Measurements from ENCODE around the gene TLCD2. TPM values are rescaled to one million over a fixed set of nuclear protein-coding genes. Genes with fewer than 3 reads are reported as not detected.
"Not testable (repeated sequence)": the region's sequence is repeated elsewhere in the genome, so short reads cannot be mapped to it uniquely, and the experiment has no call there.

Gene TLCD2
- total RNA-seq, 1 donor, result under 0.01 TPM

DNA sequence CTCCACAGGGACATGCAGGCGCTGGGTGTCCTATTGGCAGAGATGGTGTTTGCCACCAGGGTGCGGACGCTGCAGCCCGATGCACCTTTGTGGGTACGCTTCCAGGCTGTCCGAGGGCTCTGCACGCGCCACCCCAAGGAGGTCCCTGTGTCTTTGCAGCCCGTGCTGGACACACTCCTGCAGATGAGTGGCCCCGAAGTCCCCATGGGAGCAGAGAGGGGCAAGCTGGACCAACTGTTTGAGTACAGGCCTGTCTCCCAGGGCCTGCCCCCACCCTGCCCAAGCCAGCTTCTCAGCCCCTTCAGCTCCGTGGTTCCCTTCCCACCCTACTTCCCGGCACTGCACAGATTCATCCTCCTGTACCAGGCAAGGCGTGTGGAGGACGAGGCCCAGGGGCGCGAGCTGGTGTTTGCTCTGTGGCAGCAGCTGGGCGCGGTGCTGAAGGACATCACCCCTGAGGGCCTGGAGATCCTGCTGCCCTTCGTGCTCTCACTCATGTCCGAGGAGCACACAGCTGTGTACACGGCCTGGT lies 17.1 kb upstream of the TLCD2 start:
- H3K4me1 ChIP-seq (ENCODE audit: insufficient read depth, low read length), result peaks cover 50% of the 10 kb centered on the region
- H3K27me3 ChIP-seq (ENCODE audit: insufficient read depth, low read length), result no peaks in the 10 kb centered on the region
- no peaks in the 10 kb centered on the region for H3K9me3 ChIP-seq (ENCODE audit: low read depth, low read length)

DNA sequence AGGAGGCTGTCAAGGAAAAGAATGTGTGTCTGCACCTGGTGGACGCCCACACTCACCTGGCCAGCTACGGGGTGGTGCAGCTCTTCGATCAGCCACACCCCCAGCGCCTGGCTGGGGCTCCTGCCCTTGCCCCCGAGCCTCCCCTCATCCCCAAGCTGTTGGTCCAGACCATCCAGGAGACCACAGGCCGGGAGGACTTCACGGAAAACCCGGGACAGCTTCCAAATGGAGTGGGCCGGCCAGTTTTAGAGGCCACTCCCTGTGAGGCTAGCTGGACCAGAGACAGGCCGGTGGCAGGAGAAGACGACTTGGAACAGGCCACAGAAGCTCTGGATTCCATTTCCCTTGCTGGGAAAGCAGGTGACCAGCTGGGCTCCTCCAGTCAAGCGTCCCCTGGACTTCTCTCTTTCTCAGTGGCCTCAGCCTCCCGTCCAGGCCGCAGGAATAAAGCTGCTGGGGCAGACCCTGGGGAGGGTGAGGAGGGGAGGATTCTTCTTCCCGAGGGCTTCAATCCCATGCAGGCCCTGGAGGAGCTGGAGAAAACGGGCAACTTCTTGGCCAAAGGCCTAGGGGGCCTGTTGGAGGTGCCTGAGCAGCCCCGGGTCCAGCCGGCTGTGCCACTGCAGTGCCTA lies 16.6 kb upstream of the TLCD2 start:
- Histone ChIP-seq H3K27me3 (ENCODE audit: insufficient read depth, low read length) (no peaks in the 10 kb centered on the region), H3K9me3 (ENCODE audit: low read depth, low read length) (no peaks in the 10 kb centered on the region), H3K4me3 (ENCODE audit: low read length) (no peak overlapping the region), H3K4me1 (ENCODE audit: insufficient read depth, low read length) (peaks cover 54% of the 10 kb centered on the region)

More for the DNA sequence above, 17.1 kb upstream of the TLCD2 start:
- H3K4me3 ChIP-seq (ENCODE audit: low read length), result no peak overlapping the region

DNA sequence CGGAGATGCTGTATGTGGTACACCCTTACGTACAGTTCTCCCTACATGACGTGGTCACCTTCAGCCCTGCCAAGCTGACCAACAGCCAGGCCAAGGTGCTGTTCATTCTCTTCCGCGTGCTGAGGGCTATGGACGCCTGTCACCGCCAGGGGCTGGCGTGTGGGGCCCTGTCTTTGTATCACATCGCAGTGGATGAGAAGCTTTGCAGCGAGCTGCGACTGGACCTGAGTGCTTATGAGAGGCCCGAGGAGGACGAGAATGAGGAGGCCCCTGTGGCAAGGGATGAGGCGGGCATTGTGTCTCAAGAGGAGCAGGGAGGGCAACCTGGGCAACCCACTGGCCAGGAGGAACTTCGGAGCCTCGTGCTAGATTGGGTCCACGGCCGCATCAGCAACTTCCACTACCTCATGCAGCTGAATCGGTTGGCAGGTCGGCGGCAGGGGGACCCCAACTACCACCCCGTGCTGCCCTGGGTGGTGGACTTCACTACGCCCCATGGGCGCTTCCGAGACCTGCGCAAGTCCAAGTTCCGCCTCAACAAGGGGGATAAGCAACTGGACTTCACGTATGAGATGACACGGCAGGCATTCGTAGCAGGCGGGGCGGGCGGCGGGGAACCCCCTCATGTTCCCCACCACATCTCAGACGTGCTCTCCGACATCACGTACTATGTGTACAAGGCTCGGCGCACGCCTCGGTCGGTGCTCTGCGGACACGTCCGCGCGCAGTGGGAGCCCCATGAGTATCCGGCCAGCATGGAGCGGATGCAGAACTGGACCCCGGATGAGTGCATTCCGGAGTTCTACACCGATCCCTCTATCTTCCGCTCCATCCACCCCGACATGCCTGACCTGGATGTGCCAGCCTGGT lies 15.7 kb upstream of the TLCD2 start:
- Histone ChIP-seq H3K9me3 (ENCODE audit: low read depth, low read length) (no peaks in the 10 kb centered on the region), H3K27me3 (ENCODE audit: insufficient read depth, low read length) (no peaks in the 10 kb centered on the region), H3K4me3 (ENCODE audit: low read length) (no peak overlapping the region), H3K4me1 (ENCODE audit: insufficient read depth, low read length) (peaks cover 58% of the 10 kb centered on the region)

- no peaks in the 10 kb centered on the region for H3K9me3 ChIP-seq (ENCODE audit: low read depth, low read length)
- H3K27me3 ChIP-seq (ENCODE audit: insufficient read depth, low read length), result no peaks in the 10 kb centered on the region
- H3K4me3 ChIP-seq (ENCODE audit: low read length), result peak overlapping the region; percentile 59
- peaks cover 61% of the 10 kb centered on the region for H3K4me1 ChIP-seq (ENCODE audit: insufficient read depth, low read length)
These were observed 14.9 kb upstream of the TLCD2 start for GRCh38 chr17:1724869-1725641.

- peaks cover 61% of the 10 kb centered on the region for H3K4me1 ChIP-seq (ENCODE audit: insufficient read depth, low read length)
These were observed 14.2 kb upstream of the TLCD2 start, which contains the start of gene WDR81 for GRCh38 chr17:1724351-1724868. TSS of gene WDR81 (plus strand) at chr17:1724704. CDS start at chr17:1724960, 256 bp downstream.

GRCh38 chr17:1722022-1722421 lies 11.8 kb upstream of the TLCD2 start:
- peaks cover 69% of the 10 kb centered on the region for H3K4me1 ChIP-seq (ENCODE audit: insufficient read depth, low read length)
- H3K4me3 ChIP-seq (ENCODE audit: low read length); H3K9me3 ChIP-seq (ENCODE audit: low read depth, low read length); H3K27me3 ChIP-seq (ENCODE audit: insufficient read depth, low read length): not testable (repeated sequence)

More at GRCh38 chr17:1724351-1724868, 14.2 kb upstream of the TLCD2 start, which contains the start of gene WDR81:
- H3K4me3 ChIP-seq (ENCODE audit: low read length), result peak within 1 kb of the TSS; percentile 59
- no peaks in the 10 kb centered on the region for H3K27me3 ChIP-seq (ENCODE audit: insufficient read depth, low read length)
- H3K9me3 ChIP-seq (ENCODE audit: low read depth, low read length), result no peaks in the 10 kb centered on the region

- Histone ChIP-seq H3K9me3 (ENCODE audit: low read depth, low read length) (no peaks in the 10 kb centered on the region), H3K27me3 (ENCODE audit: insufficient read depth, low read length) (no peaks in the 10 kb centered on the region), H3K4me1 (ENCODE audit: insufficient read depth, low read length) (peaks cover 60% of the 10 kb centered on the region), H3K4me3 (ENCODE audit: low read length) (no peak overlapping the region)
These were observed 10.7 kb upstream of the TLCD2 start for GRCh38 chr17:1720856-1721386.

DNA sequence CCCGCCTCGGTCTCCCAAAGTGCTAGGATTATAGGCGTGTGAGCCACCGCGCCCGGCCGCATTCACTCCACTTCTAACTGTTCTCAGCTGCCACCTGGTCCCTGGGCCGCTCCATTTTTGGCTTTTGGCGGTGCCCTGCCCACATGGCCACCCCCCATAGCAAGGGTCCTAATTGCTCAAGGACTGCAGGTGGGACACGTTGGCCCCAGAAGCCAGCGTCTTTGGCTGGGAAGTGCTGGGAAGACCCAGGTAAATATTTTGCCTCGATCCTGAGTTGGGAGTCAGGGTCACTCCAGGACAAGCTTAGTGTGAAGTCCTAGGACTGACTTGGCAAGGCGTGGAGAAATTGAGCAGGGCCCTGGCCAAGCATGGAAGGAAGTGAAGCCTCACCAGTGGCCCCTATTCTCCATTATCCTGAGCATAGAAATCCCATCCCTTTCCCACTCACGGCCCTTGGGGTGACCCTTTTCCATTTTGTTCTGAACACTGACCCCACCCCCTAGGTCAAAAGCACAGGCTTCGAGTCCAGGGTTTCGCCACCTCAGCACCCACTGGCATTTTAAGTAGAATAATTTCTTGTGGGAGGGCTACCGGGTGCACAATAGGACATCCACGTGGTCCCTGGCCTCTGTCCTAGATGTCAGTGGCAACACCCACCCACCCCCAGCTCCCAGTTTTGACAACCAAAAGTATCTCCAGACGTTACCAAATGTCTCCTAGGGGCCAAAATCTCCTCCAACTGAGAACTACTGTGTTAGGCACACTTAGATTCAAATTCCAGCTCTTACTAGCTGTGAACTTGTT lies 8.4 kb upstream of the TLCD2 start:
- Histone ChIP-seq H3K4me1 (ENCODE audit: insufficient read depth, low read length) (peaks cover 59% of the 10 kb centered on the region), H3K4me3 (ENCODE audit: low read length) (no peak overlapping the region), H3K9me3 (ENCODE audit: low read depth, low read length) (no peaks in the 10 kb centered on the region), H3K27me3 (ENCODE audit: insufficient read depth, low read length) (no peaks in the 10 kb centered on the region)

GRCh38 chr17:1716912-1717695 lies 6.9 kb upstream of the TLCD2 start:
- H3K4me1 ChIP-seq (ENCODE audit: insufficient read depth, low read length), result peaks cover 46% of the 10 kb centered on the region

GRCh38 chr17:1716076-1716911 lies 6.1 kb upstream of the TLCD2 start:
- peak overlapping the region; percentile 69 for H3K4me3 ChIP-seq (ENCODE audit: low read length)
- no peaks in the 10 kb centered on the region for H3K9me3 ChIP-seq (ENCODE audit: low read depth, low read length)
- H3K4me1 ChIP-seq (ENCODE audit: insufficient read depth, low read length), result peaks cover 45% of the 10 kb centered on the region
- H3K27me3 ChIP-seq (ENCODE audit: insufficient read depth, low read length), result no peaks in the 10 kb centered on the region

More at GRCh38 chr17:1716912-1717695, 6.9 kb upstream of the TLCD2 start:
- Histone ChIP-seq H3K27me3 (ENCODE audit: insufficient read depth, low read length) (no peaks in the 10 kb centered on the region), H3K4me3 (ENCODE audit: low read length) (peak overlapping the region; percentile 69), H3K9me3 (ENCODE audit: low read depth, low read length) (no peaks in the 10 kb centered on the region)

- peak overlapping the region; percentile 57 for H3K4me3 ChIP-seq (ENCODE audit: low read length)
These were observed 5.6 kb upstream of the TLCD2 start for GRCh38 chr17:1715803-1716075.

DNA sequence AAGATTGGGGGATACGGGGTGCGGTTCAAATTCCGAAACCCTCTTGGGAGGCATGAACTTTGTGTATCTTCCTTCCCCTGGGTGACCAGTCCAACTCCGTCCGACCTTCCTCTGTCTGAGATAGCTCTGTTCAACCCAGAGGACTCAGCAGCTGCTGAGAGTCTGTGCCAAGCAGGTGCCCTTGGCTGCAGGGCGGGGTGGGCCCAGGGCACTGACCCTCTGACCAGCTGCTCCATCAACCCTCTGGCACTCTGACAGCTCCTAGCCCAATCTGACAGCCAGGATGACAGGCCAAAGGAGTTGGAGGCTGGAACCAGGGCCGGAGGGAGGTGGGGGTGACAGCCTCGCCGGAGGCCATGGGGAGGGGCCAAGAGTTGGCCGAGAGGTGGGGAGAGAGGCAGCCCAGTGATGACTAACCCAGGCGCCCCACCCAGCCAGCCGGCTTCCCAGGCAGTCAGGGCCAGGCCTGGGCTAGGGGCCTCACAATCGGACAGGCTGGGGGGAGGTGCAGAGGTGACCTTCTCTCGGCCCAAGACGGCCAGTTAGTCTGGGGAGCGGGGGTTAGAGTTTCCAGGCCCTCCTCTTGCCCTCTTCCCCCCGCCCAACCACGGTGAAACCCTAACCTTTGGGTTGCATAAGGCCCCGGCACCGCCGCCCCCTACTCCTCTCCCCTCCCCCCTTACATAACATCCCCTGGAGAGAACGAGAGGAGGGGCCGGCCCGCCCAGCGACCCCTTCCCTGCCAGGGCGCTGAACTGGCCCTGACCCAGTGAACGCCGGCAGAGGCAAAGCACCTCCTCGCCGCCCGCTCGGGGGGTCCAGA lies 5.0 kb upstream of the TLCD2 start:
- Histone ChIP-seq H3K4me3 (ENCODE audit: low read length) (peak overlapping the region; percentile 57), H3K4me1 (ENCODE audit: insufficient read depth, low read length) (peaks cover 46% of the 10 kb centered on the region), H3K9me3 (ENCODE audit: low read depth, low read length) (no peaks in the 10 kb centered on the region), H3K27me3 (ENCODE audit: insufficient read depth, low read length) (no peaks in the 10 kb centered on the region)

More at GRCh38 chr17:1715803-1716075, 5.6 kb upstream of the TLCD2 start:
- Histone ChIP-seq H3K9me3 (ENCODE audit: low read depth, low read length) (no peaks in the 10 kb centered on the region), H3K4me1 (ENCODE audit: insufficient read depth, low read length) (peaks cover 43% of the 10 kb centered on the region), H3K27me3 (ENCODE audit: insufficient read depth, low read length) (no peaks in the 10 kb centered on the region)

All from mononuclear cell (primary cell).